HG03520 (cell line): ENCODE results near the gene FNDC3B.
"Not testable (repeated sequence)": the region's sequence is repeated elsewhere in the genome, so short reads cannot be mapped to it uniquely, and the experiment has no call there.

Experiments
- ATAC-seq: cut with Tn5 transposase; IDR thresholded peaks from one replicate; pipeline ENCODE4 v1.9.1; 2021; ENCODE audit warnings: mild to moderate bottlenecking, moderate library complexity; ENCODE audit not compliant: unreplicated experiment

FNDC3B gene

DNA sequence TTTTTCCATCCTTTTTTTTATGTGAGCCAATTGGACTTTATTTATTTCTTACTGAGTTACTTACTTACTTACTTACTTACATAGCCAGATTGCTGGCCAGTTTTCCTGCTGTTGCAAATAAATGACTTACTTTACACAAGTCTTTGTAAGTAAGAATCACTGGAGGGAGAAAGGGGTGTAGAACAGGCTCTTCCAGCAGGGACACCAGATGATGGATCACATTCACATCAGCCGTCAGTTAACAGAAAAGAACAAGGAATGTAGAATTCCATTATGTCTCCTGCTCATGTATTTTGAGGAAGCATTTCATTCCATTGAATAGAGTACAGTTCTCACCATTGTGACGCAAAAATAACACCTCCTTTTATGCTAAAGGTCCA is 188.6 kb downstream of the FNDC3B start:
- ATAC-seq: no peak

DNA sequence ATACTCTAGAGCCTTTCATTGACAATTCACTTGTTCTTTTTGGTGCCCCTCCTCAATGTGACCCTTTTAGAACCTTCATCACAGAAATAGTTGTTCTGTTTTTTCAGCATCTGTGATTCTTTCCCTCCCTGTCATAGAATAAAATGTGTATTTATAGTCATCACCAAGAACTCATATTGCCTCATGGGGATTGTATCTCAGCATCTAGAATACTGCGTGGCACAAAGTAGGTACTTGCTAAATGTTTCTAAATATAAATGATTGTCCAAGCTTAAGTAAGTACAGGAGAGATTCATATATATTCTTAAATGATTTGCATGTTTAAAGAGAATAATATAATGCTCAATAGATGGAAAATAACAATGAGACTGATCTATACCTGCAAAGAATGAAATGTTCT is 190.1 kb downstream of the FNDC3B start:
- no peak for ATAC-seq

DNA sequence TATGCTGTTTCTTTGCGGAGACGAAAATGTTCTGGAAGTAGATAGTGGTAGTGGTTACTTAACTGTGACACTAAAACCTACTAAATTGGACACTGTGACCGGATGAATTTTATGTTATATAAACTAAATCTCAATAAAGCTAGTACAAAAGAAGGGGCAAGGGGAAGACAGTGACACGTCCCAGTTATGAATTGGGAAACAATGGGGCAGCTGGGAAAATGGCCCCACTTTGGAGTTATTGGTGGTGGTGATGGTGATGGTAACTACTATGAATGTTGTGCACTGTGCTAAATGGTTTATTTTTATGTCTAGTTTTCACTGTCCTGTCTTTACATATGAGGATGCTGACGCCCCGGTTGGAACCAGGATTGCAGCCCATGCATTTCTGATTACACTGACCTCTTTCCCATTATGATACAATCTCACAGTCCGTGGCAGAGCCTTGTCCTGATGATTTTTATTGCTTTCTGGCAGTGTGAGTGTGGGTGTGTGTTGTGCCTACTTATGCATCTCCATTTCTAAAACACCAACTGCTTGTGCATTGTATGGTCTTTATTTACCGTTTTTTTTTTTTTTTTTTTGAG is 192.0 kb downstream of the FNDC3B start:
- no peak for ATAC-seq

DNA sequence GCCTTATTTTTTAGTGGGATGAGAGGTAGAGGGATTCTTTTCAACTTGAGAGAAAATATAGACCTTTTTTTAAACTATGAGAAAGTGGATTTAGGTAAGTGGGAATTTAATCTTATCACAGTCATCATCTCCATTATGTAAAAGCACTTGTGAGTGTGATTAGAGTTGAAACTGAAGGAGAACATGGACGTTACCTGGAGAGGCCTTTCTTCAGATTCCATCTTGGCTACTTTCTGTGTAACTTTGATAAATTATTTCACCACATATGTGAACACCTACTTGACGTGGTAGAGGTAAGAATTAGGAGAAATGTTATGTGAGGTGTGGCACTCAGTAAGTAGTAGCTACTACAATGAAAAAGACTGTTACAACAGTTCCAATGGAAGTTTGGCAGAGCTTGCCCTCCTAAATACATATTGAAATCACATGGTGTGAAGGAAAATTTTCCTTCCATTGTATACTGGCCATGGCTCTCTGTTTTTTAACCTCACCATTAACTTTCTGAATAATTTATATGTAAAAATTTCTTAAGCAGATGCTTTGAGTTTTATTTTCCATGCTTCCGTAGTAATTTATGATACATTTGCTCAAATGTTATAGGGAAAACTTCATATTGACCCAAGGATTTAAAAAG is 193.3 kb downstream of the FNDC3B start:
- no peak for ATAC-seq

DNA sequence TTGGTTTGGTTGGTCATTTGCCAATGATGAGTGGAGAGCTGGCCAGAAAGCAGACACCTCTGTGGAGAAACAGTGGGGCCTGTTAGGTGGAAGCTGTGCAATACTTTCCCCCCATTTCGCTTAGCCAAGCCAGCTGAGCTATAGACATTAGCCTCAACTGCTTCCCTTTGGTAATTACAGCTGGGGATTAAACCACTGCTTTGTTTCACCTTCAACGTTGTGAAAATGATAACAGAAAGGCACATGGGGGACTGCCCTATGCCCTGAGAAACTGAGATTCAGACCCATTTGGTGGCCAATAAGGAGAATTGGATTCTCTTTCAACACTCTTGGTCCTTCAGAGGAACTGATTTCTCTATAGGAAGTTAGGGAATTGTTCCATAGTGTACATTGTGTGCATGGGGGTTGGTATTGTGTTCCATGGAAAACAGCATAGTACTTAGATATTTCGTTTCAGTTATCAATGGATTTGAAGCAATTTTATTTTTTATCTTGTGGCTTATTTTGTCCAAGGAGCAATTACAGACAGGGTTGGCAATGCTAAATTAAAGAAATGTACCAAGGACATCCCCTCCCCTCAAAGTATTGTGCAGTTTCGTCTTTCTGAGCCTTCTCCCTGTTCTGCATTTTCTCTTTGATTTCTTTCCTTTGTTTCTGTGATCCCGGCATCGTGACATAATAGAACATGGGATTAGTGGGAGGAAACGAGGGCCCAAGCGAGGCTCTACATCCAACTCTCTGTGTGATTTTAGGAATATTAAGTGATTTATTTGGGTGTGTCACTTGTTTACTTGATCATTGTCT is 194.3 kb downstream of the FNDC3B start:
- no peak for ATAC-seq

DNA sequence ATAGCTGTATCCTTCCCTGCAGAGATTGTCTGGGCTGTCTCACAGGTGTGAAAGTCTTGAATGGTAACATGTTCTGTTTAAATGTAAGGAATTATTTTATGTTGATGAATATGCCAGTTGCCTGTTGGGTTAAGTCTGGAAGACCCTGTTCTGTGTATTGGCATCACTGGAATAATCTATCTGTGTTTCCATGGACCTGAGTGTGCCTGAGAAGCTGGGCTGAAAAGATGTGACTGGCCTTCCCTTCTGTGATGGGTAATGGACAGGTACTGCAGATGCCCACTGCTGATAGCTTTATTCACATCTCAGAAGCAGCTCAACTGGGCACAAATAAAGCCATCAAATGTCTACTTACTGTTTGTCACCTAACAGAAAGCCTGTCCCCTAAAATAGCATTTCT is 196.3 kb downstream of the FNDC3B start:
- no peak for ATAC-seq

DNA sequence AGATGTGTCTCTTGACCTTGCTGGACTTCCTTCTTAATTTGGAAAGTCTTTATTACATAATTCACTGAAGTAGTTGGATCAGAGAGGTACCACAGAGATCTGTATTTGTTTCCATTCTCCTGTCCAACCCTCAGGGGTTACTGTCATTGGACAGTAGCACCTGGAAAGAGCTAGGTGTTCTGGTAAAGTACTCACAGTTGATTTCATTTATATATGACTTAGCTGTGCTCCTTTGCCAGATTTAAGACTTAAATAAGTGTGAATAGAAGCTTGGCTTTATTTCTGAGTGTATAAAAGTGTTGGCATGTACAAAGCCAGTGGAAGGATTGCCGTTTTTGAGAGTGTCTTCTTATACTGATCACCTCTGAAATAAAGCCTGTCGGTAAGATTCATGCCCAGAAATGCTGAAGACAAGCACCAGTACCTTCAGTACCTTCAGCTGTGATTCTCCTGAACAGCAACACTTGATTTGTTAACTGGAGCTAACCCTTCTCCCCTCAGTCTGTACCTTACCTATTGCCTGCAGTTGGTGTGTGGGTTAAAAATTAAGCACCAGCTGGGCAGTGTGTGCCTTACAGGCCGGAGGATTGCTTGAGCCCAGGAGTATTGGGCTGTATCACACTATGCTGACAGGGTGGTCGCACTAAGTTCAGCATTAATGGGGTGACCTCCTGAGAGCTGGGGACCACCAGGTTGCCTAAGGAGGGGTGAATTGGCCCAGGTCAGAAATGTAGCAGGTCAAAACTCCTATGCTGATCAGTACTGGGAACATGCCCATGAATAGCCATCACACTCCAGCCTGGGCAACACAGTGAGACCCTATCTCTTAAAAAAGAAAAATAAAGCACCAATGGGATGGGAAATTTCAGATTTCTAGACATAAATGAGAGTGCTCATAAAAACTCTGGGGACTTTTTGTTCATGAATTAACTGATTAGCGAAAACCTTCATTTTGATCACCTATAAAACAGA is 197.7 kb downstream of the FNDC3B start:
- ATAC-seq: no peak

DNA sequence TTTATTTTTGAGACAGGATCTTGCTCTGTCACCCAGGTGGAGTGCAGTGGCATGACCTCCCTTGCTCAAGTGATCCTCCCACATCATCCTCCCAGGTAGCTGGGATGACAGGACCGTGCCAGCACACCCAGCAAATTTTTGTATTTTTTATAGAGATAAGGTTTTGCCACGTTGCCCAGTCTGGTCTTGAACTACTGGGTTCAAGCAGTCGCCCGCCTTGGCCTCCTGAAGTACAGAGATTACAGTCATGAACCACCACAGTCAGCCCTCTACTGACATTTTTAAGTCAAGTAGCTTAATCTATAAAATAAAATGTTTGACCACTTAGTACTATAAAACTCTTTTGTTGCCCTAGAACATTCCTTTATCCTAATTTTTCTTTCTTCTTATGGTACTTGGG is 198.8 kb downstream of the FNDC3B start:
- no peak for ATAC-seq

DNA sequence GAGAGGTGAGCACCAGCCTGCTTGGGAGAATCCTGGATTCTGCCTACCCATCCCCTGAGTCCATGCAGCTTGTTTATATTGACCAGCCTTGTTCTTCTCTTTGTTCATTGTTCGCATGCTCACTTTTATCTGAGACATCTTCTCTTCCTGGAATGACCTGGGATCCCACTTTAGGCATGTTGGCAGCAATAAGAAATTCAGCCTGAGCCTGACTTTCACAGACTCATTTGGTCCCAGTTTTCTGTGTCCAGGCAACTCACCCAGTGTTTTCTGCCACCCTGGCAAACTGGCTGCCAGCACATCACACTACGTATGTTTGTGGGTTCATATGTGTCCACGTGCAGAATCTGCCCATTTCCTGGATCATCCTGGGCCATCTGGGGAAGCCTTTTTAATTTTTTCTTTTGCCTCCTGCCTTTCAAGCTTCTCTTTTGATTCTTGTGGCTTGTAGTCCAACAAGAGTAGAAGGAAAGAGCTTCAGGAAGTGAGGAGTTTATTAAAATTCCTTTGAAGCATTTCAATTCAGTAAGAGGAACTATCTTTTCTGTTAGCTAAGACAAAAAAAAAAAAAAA is 199.9 kb downstream of the FNDC3B start:
- ATAC-seq: no peak

DNA sequence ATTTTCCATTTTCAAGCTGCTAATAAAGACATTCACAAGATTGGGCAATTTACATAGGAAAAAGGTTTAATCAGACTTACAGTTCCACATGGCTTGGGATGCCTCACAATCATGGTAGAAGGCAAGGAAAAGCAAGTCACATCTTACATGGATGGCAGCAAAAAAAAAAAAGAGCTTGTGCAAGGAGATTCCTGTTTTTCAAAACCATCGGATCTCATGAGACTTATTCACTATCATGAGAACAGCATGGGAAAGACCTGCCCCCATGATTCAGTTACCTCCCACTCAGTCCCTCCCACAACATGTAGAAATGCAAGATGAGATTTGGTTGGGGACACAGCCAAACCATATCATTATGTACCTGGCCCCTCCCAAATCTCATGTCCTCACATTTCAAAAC is 202.0 kb downstream of the FNDC3B start:
- no peak for ATAC-seq

DNA sequence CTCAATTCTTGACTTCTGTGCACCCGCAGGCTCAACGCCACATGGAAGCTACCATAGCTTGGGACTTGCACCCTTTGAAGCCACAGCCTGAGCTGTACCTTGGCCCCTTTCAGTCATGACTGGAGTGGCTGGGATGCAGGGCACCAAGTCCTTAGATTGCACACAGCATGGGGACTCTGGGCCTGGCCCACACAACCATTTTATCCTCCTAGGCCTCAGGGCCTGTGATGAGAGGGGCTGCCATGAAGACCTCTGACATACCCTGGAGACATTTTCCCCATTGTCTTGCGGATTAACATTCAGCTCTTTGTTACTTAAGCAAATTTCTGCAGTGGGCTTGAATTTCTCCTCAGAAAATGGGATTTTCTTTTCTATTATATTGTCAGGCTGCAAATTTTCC is 203.1 kb downstream of the FNDC3B start:
- not testable (repeated sequence) for ATAC-seq

DNA sequence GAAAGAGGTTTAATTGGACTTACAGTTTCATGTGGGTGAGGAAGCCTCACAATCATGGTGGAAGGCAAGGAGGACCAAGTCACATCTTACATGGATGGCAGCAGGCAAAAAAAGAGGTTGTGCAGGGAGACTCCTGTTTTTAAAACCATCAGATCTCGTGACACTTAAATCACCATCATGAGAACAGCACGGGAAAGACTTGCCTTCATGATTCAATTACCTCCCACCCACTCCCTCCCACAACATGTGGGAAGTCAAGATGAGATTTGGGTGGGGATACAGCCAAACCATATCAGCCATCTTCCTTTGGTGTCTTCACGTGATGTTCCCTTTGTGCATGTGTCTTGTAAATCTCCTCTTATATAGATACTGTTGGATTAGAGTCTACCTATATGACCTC is 204.0 kb downstream of the FNDC3B start:
- not testable (repeated sequence) for ATAC-seq

DNA sequence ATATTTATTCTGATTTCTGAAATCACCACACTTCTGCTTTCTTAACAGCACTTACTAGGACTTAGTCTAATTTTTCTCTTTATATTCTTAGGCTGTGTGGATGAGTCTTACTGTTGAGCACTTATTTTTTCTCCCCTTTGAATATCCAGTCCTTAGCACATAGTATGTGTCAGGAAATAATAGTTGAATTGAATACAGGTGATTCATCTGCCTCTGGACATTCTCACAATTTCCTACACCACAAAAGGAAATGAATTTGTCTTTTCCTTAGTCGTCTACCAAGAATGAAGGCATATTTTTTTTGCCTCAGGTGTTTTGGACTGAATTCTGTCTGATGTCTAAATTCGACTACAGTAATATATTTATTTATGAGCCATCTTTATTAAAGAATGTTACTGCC is 204.6 kb downstream of the FNDC3B start:
- no peak for ATAC-seq

DNA sequence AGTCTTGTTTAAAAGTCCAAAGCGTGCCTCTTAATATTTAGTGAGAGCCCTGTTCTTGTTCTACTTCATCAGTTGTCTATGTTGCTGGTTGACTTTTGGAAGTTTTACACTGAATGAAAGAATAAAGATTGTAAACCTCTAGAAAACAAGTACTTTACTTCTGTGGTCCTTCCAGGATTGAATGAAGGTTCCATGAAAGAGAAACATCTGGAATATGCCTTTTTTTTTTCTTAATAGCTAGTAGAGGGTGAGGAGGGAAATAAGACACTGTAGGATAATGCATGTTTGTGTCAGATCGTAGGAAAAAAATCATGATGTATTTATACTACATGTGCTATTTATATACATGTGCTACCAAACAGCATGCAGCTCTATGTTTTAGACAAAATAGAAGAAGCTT is 205.9 kb downstream of the FNDC3B start:
- no peak for ATAC-seq

DNA sequence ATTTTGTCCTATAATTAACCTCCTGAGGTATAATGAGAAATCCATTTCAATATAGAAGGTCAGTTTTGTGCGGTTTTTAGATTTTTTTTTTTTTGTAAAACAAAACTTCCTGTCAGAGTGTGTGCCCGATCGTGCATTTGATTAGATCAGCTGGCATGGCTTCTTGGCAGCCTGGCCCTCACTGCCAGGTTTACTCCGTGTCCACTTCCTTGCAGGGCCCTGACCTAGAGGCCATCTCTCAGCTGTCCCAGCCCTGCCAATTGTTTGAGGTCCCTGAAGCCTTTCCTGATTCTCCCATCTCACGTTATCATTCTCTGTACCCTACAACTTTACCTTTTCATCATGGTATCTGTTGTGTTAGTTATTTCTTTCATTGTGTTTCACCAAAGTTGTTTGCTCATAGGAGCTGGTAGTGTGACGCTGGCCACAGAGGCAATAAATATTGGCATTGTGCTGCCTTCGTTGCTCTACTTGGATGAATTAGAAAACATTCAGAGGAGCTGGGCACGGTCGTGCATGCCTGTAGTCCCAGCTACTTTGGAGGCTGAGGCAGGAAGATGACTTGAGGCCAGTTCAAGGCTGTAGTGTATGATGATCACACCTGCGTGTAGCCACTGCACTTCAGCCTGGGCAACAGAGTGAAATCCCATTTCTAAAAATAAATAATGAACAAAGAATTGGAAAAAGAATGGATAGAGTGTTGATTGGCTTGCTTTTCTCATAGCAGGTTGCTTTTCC is 206.9 kb downstream of the FNDC3B start:
- ATAC-seq: no peak

DNA sequence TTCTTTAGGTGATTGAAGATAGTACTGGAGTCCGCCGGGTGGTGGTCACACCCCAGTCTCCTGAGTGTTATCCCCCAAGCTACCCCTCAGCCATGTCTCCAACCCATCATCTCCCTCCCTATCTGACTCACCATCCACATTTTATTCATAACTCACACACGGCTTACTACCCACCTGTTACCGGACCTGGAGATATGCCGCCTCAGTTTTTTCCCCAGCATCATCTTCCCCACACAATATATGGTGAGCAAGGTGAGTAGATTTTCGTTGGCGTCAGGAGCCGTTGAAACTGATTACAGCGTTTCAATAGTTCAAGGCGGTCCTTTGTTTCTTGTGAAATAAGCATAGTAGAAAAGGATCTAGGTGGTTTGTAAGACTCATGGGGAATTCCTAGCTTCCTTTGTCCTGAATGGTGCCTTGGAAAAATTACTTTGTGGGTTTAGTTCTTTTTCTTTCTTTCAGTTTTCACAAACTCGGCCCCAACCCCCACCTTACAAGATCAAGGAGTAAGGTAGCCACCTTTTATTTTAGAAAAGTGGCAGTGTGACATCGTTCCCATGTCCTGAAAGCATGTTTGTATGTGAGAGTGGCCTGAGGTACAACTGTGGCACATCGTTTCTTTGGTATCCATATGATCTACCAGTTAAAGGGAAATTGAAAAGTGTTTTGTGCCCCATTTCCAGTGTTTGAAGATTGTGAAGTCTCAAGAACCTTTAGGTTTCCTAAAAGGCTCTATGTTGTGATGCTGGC is 208.3 kb downstream of the FNDC3B start:
- no peak for ATAC-seq

DNA sequence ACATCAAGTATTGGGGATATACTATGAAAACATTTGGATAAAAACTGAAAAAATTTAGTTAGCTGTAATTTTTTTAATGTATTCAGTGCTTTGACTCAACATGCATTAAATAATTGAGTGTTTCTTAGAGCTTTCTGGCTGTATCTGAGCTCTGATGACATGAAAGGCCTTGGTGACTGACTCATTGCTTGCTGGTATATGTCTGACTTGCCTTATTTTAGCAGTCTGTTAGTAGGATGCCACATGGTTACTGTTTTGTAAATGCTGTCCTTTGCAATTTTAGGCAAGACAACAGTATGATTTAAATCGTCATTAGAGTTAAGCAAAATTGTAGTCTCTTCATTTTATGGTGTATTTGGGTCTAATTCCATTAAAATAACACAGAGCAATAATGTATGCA is 209.7 kb downstream of the FNDC3B start:
- no peak for ATAC-seq

DNA sequence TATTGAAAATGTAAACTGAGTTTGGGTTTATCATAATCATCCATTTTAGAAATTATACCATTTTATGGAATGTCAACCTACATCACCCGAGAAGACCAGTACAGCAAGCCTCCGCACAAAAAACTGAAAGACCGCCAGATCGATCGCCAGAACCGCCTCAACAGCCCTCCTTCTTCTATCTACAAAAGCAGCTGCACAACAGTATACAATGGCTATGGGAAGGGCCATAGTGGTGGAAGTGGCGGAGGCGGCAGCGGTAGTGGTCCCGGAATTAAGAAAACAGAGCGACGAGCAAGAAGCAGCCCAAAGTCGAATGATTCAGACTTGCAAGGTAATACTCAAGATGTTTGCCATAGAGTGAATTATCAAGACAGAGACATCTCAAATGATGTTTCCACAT is 211.8 kb downstream of the FNDC3B start:
- ATAC-seq: no peak

DNA sequence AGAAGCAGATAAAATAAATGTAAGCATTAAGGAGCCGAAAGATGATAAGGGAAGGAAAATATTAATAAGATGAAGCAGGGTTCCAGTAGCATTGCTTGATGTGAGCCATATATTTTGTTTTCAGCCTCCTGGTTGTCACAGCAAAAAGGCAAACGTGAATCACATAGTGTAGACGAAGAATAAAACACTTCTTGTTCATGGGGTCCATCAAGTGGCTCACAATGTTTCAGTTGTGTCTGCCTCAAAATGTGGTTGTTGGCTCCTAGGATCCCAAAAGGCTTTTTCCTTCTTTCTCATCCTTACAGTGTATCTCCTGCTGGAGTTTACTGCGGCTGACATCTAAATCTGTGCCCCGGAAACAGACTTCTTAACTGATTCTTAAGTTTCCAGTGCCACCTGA is 213.8 kb downstream of the FNDC3B start:
- no peak for ATAC-seq
